Right atrium auricular region (tissue), 2 donors: Measurements from ENCODE around the gene CAPG. TPM values are rescaled to one million over a fixed set of nuclear protein-coding genes. Genes with fewer than 3 reads are reported as not detected.

Experiments
- DNase-seq: peaks from one replicate; pipeline ENCODE4 v3.0.0-alpha.2; 2019; ENCODE audit warnings: low spot score
- H3K27ac ChIP-seq, 2 donors: fragments of 200-600 bp; sonication (generic); 1 replicate in 1 of 2; 2 replicates in 1 of 2; pipeline ENCODE4 v1.5.1; 2016 to 2019
- H3K27me3 ChIP-seq, 2 donors: fragments of 200-600 bp; sonication (generic); one replicate each; pipeline versions ENCODE4 v1.5.1 to v1.6.0; 2017 to 2019
- H3K36me3 ChIP-seq: fragments of 200-600 bp; sonication (generic); one replicate; pipeline ENCODE4 v1.5.1; 2016
- H3K4me1 ChIP-seq, 2 donors: fragments of 200-600 bp; sonication (generic); one replicate each; pipeline versions ENCODE4 v1.5.1 to v1.6.0; 2017 to 2019
- H3K4me3 ChIP-seq, 2 donors: fragments of 200-600 bp; sonication (generic); 1 replicate in 1 of 2; 2 replicates in 1 of 2; pipeline ENCODE4 v1.5.1; 2017 to 2019; ENCODE audit warnings: mild to moderate bottlenecking in 1 of 2, moderate library complexity in 1 of 2
- H3K9me3 ChIP-seq, 2 donors: fragments of 200-600 bp; sonication (generic); one replicate each; pipeline ENCODE4 v1.5.1; 2019
- total RNA-seq, 2 donors: library from RNA; depleted of rRNA; stranded (reverse); fragments of >200 nt; gene quantifications; one replicate each; pipeline ENCODE4 v1.1.0, GENCODE V29; 2016
- TF ChIP-seq, protein P1 (sequence below), 2 donors: fragments of 200-600 bp; sonication (generic); IDR thresholded peaks; one replicate each; pipeline ENCODE4 v1.5.1; 2019; ENCODE audit warnings: antibody characterized with exemption in 2 of 2

The CAPG gene
- total RNA-seq, 2 donors from 2014 or later = 8.7 to 43.4 TPM

DNA sequence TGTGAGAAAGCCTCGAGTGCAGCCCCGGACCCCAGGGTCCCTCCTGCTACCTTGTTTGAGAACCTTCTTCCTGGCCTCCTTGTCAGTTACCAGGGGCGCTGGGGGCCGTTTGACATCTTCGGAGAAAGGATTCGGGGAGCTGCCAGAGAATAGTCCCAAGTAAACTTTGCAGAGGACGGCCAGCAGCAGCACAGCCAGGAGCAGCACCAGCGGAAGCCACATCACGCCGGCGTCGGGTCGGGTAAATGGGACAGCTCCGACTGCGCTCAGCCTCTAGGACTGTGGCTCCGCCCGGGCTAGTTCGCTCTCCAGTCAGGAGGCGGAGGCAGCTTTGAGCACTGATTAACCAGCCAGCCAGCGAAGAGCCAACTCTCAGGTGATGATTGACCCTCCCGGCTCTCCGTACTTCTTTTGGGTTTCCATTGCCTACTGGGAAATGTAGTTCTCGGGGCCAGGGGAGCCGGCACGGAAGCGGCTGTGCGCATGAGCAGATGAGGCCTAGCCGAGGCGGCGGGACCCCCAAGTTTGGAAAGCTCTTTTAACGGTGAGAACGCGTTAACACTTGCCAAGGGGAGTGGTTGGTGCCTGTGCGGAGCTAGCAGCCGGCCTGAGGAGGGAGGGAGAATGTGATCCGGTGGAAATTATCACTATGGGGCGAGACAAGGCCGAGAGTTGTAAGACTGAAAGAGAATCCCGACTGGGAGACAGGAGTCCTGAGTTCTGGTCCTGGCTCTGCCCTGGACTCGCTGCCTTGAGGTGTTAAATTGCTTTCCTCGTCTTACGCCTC is 55.7 kb downstream of the CAPG start, which contains the start of the genes ELMOD3 and RETSAT:
Gene ELMOD3, plus strand, starts transcription at position 484 of the 787 bp plus-strand sequence. CDS start 2,430 bp downstream, outside the sequence.
Gene RETSAT, minus strand, starts transcription at position 243 of the 787 bp plus-strand sequence. Its CDS starts 21 bp downstream, at position 222.
- Histone ChIP-seq H3K4me1 (peaks cover 0 to 26% of the 10 kb centered on the region in 2 donors), H3K27me3 (no peaks in the 10 kb centered on the region), H3K27ac (peak within 1 kb of the TSS; percentile 85 to 91), H3K9me3 (no peaks in the 10 kb centered on the region), H3K4me3 (peak within 1 kb of the TSS; percentile 69 to 74), H3K36me3 (peaks cover 31% of the 10 kb centered on the region)
- TF ChIP-seq, protein P1, sequence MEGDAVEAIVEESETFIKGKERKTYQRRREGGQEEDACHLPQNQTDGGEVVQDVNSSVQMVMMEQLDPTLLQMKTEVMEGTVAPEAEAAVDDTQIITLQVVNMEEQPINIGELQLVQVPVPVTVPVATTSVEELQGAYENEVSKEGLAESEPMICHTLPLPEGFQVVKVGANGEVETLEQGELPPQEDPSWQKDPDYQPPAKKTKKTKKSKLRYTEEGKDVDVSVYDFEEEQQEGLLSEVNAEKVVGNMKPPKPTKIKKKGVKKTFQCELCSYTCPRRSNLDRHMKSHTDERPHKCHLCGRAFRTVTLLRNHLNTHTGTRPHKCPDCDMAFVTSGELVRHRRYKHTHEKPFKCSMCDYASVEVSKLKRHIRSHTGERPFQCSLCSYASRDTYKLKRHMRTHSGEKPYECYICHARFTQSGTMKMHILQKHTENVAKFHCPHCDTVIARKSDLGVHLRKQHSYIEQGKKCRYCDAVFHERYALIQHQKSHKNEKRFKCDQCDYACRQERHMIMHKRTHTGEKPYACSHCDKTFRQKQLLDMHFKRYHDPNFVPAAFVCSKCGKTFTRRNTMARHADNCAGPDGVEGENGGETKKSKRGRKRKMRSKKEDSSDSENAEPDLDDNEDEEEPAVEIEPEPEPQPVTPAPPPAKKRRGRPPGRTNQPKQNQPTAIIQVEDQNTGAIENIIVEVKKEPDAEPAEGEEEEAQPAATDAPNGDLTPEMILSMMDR (IDR thresholded peaks at IDR 0.05) = no peak
- DNase-seq = peak; percentile 99

DNA sequence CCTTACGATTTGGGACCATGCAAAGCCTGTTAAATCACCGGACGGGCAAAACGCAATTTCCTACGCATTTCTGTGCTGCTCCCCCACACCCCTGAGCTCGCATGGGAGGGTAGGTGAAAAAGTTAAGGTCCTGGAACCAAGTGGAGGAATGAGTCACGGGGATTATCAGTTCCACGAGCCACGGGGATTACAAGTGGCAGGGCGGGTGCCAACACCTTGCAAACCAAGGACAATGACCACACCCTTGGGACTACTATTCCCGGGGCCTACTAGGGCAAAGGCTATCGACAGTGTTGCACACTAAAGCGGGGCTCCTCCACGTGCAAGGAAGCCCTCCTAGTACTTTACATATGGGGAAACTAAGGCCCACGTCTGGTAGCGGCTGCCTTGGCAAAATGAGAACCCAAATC is 56.3 kb downstream of the CAPG start:
- H3K4me1 ChIP-seq = peaks cover 0 to 26% of the 10 kb centered on the region in 2 donors
- peaks cover 34% of the 10 kb centered on the region for H3K36me3 ChIP-seq
- DNase-seq = peak; percentile 76
- H3K9me3 ChIP-seq = no peaks in the 10 kb centered on the region
- H3K4me3 ChIP-seq = peak overlapping the region; percentile 69 to 74
- H3K27ac ChIP-seq = peak overlapping the region; percentile 85 to 91
- TF ChIP-seq, protein P1 (IDR thresholded peaks at IDR 0.05) = no peak
- no peaks in the 10 kb centered on the region for H3K27me3 ChIP-seq

DNA sequence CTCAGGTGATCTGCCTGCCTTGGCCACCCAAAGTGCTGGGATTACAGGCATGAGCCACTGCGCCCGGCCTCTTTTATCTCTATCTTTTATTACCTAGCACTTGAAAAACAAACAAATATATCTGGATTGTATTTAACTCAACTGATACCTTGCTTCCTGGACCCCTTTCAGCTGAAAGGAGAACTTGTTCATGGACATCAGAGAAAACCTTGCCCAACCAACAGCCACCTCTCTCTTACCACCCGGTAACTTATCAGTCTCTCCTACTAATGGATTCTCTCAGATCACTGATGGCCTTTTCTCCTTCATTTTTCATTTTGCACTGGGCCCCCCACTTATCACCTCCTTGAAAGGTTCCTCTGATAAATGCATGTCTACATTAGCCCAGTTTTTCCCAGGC is 62.6 kb downstream of the CAPG start:
- Histone ChIP-seq H3K27ac (no peak overlapping the region), H3K9me3 (no peaks in the 10 kb centered on the region), H3K27me3 (no peaks in the 10 kb centered on the region), H3K36me3 (peaks cover 71% of the 10 kb centered on the region), H3K4me1 (peaks cover 0 to 2% of the 10 kb centered on the region in 2 donors), H3K4me3 (no peak overlapping the region)
- no peak for DNase-seq
- TF ChIP-seq, protein P1 (IDR thresholded peaks at IDR 0.05) = no peak

Other genes starting within 250 kb of the CAPG start
- gene TGOLN2, start 82.4 kb downstream of the CAPG start, total RNA-seq = 10 to 100 TPM; 89.3 to 99.5 TPM
- 10 to 100 TPM; 34.2 to 40.8 TPM for gene RETSAT, start 55.8 kb downstream of the CAPG start, total RNA-seq
- 10 to 100 TPM in 1 of 2 donors, 1 to 10 TPM in 1; 8.4 to 11.1 TPM for gene ELMOD3, start 55.6 kb downstream of the CAPG start, total RNA-seq
- not detected for gene SH2D6, start 8.3 kb upstream of the CAPG start, total RNA-seq
- gene MAT2A, start 128.8 kb upstream of the CAPG start, total RNA-seq = 100 to 1,000 TPM in 1 of 2 donors, 10 to 100 TPM in 1; 95.6 to 101 TPM
- 10 to 100 TPM; 18.0 to 23.3 TPM for gene GGCX, start 151.1 kb upstream of the CAPG start, total RNA-seq
- 10 to 100 TPM; 11.9 to 26.1 TPM for gene VAMP8, start 167.2 kb upstream of the CAPG start, total RNA-seq
- 10 to 100 TPM; 37.2 to 61.7 TPM for gene VAMP5, start 174.1 kb upstream of the CAPG start, total RNA-seq
- 100 to 1,000 TPM; 109 to 194 TPM for gene RNF181, start 185.4 kb upstream of the CAPG start, total RNA-seq
- 10 to 100 TPM; 15.8 to 21.7 TPM for gene TMEM150A, start 192.3 kb upstream of the CAPG start, total RNA-seq
- 10 to 100 TPM in 1 of 2 donors, 1 to 10 TPM in 1; 8.9 to 11.1 TPM for gene C2orf68, start 201.7 kb upstream of the CAPG start, total RNA-seq
- gene USP39, start 205.8 kb upstream of the CAPG start, total RNA-seq = 10 to 100 TPM; 35.0 to 78.2 TPM